ENCODE measurements around the gene IL1RAP.

Gene IL1RAP

GRCh38 chr3:190499122-190499521, 14.8 kb upstream of the IL1RAP start:
- H3K4me3 ChIP-seq (ENCODE audit: low read depth, low read length): no peak overlapping the region
- no peak for DNase-seq (ENCODE audit: low read depth)
- TF ChIP-seq POLR2A (IDR thresholded peaks at IDR 0.05; ENCODE audit: extremely low read depth, insufficient read length) (no peak), MYC (IDR thresholded peaks at IDR 0.05; ENCODE audit: low read depth, low read length) (no peak)
- TF ChIP-seq, protein P1, sequence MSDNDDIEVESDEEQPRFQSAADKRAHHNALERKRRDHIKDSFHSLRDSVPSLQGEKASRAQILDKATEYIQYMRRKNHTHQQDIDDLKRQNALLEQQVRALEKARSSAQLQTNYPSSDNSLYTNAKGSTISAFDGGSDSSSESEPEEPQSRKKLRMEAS (IDR thresholded peaks at IDR 0.05; ENCODE audit: low read depth, low read length): no peak
- TF ChIP-seq, protein P2, sequence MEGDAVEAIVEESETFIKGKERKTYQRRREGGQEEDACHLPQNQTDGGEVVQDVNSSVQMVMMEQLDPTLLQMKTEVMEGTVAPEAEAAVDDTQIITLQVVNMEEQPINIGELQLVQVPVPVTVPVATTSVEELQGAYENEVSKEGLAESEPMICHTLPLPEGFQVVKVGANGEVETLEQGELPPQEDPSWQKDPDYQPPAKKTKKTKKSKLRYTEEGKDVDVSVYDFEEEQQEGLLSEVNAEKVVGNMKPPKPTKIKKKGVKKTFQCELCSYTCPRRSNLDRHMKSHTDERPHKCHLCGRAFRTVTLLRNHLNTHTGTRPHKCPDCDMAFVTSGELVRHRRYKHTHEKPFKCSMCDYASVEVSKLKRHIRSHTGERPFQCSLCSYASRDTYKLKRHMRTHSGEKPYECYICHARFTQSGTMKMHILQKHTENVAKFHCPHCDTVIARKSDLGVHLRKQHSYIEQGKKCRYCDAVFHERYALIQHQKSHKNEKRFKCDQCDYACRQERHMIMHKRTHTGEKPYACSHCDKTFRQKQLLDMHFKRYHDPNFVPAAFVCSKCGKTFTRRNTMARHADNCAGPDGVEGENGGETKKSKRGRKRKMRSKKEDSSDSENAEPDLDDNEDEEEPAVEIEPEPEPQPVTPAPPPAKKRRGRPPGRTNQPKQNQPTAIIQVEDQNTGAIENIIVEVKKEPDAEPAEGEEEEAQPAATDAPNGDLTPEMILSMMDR (IDR thresholded peaks at IDR 0.05; ENCODE audit: low read depth, low read length): no peak

GRCh38 chr3:190502946-190503345, 10.9 kb upstream of the IL1RAP start:
- TF ChIP-seq MYC (IDR thresholded peaks at IDR 0.05; ENCODE audit: low read depth, low read length): no peak
- TF ChIP-seq, protein P2 (IDR thresholded peaks at IDR 0.05; ENCODE audit: low read depth, low read length): no peak
- no peak for TF ChIP-seq POLR2A (IDR thresholded peaks at IDR 0.05; ENCODE audit: extremely low read depth, insufficient read length)
- TF ChIP-seq, protein P1 (IDR thresholded peaks at IDR 0.05; ENCODE audit: low read depth, low read length): no peak
- no peak for DNase-seq (ENCODE audit: low read depth)
- no peak overlapping the region for H3K4me3 ChIP-seq (ENCODE audit: low read depth, low read length)

- TF ChIP-seq POLR2A (IDR thresholded peaks at IDR 0.05; ENCODE audit: extremely low read depth, insufficient read length) (no peak), MYC (IDR thresholded peaks at IDR 0.05; ENCODE audit: low read depth, low read length) (no peak)
- TF ChIP-seq, protein P2 (IDR thresholded peaks at IDR 0.05; ENCODE audit: low read depth, low read length): peak; percentile 11
- TF ChIP-seq, protein P1 (IDR thresholded peaks at IDR 0.05; ENCODE audit: low read depth, low read length): no peak
- peak; percentile 57 for DNase-seq (ENCODE audit: low read depth)
- H3K4me3 ChIP-seq (ENCODE audit: low read depth, low read length): no peak overlapping the region
These were observed 9.3 kb upstream of the IL1RAP start for GRCh38 chr3:190504354-190505125.

GRCh38 chr3:190505381-190506003, 8.4 kb upstream of the IL1RAP start:
- TF ChIP-seq MYC (IDR thresholded peaks at IDR 0.05; ENCODE audit: low read depth, low read length) (no peak), POLR2A (IDR thresholded peaks at IDR 0.05; ENCODE audit: extremely low read depth, insufficient read length) (no peak)
- TF ChIP-seq, protein P1 (IDR thresholded peaks at IDR 0.05; ENCODE audit: low read depth, low read length): no peak
- TF ChIP-seq, protein P2 (IDR thresholded peaks at IDR 0.05; ENCODE audit: low read depth, low read length): no peak
- DNase-seq (ENCODE audit: low read depth): no peak
- H3K4me3 ChIP-seq (ENCODE audit: low read depth, low read length): no peak overlapping the region

DNA sequence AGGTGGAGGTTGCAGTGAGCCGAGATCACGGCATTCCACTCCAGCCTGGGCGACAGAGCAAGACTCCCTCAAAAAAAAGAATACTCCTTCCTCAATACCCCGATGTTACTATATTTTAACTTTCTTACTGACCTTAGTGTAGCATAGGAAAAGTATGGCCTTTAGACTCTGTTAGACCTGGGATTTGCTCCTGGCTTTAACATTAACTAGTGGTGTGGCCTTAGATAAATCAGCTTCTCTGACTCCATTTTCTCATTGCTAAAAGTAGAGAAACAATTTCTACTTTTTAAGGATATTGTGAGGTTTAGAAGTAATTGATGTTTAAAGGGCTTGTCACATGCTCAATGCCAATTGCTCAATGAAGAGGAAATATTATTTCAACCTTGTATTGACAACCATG, 7.6 kb upstream of the IL1RAP start:
- DNase-seq (ENCODE audit: low read depth): no peak
- no peak overlapping the region for H3K4me3 ChIP-seq (ENCODE audit: low read depth, low read length)
- TF ChIP-seq, protein P1 (IDR thresholded peaks at IDR 0.05; ENCODE audit: low read depth, low read length): no peak
- TF ChIP-seq MYC (IDR thresholded peaks at IDR 0.05; ENCODE audit: low read depth, low read length) (no peak), POLR2A (IDR thresholded peaks at IDR 0.05; ENCODE audit: extremely low read depth, insufficient read length) (no peak)
- TF ChIP-seq, protein P2 (IDR thresholded peaks at IDR 0.05; ENCODE audit: low read depth, low read length): no peak
